ENCODE measurements around the gene CES3.
A peak's percentile ranks its signal among the peaks of the same experiment; 100 is the strongest.
"Not testable (repeated sequence)": the region's sequence is repeated elsewhere in the genome, so short reads cannot be mapped to it uniquely, and the experiment has no call there.

The CES3 gene

GRCh38 chr16:66944054-66944441 lies 17.0 kb upstream of the CES3 start:
- in situ Hi-C loops (cut with HindIII; ENCODE audit: low sequenced_read_pairs), result no loop called here
- no peak for TF ChIP-seq CTCF (IDR thresholded peaks at IDR 0.05; ENCODE audit: low read depth, low read length)
- no peak for DNase-seq (ENCODE audit: low read depth, low spot score)
- H3K4me3 ChIP-seq (ENCODE audit: low read depth, low read length), result no peak overlapping the region

GRCh38 chr16:66944971-66945370 lies 16.1 kb upstream of the CES3 start:
- in situ Hi-C loops (cut with HindIII; ENCODE audit: low sequenced_read_pairs); H3K4me3 ChIP-seq (ENCODE audit: low read depth, low read length); DNase-seq (ENCODE audit: low read depth, low spot score): not testable (repeated sequence)

- in situ Hi-C loops (cut with HindIII; ENCODE audit: low sequenced_read_pairs), result no loop called here
- no peak for TF ChIP-seq CTCF (IDR thresholded peaks at IDR 0.05; ENCODE audit: low read depth, low read length)
- DNase-seq (ENCODE audit: low read depth, low spot score), result no peak
- H3K4me3 ChIP-seq (ENCODE audit: low read depth, low read length), result no peak overlapping the region
Measured at GRCh38 chr16:66945939-66946338, 15.1 kb upstream of the CES3 start.

- in situ Hi-C loops (cut with HindIII; ENCODE audit: low sequenced_read_pairs), result no loop called here
- no peak for TF ChIP-seq CTCF (IDR thresholded peaks at IDR 0.05; ENCODE audit: low read depth, low read length)
- H3K4me3 ChIP-seq (ENCODE audit: low read depth, low read length), result no peak overlapping the region
- DNase-seq (ENCODE audit: low read depth, low spot score), result no peak
Measured at GRCh38 chr16:66946541-66946940, 14.5 kb upstream of the CES3 start.

GRCh38 chr16:66946974-66947301 lies 14.1 kb upstream of the CES3 start:
- DNase-seq (ENCODE audit: low read depth, low spot score), result no peak
- in situ Hi-C loops (cut with HindIII; ENCODE audit: low sequenced_read_pairs), result no loop called here
- TF ChIP-seq CTCF (IDR thresholded peaks at IDR 0.05; ENCODE audit: low read depth, low read length), result no peak
- H3K4me3 ChIP-seq (ENCODE audit: low read depth, low read length), result no peak overlapping the region

GRCh38 chr16:66947302-66948065 lies 13.6 kb upstream of the CES3 start:
- peak; percentile 87 for TF ChIP-seq CTCF (IDR thresholded peaks at IDR 0.05; ENCODE audit: low read depth, low read length)
- in situ Hi-C loops (cut with HindIII; ENCODE audit: low sequenced_read_pairs), result no loop called here
- H3K4me3 ChIP-seq (ENCODE audit: low read depth, low read length), result peak overlapping the region; percentile 46
- DNase-seq (ENCODE audit: low read depth, low spot score), result peak; percentile 84

GRCh38 chr16:66948134-66948836 lies 12.8 kb upstream of the CES3 start:
- peak overlapping the region; percentile 46 for H3K4me3 ChIP-seq (ENCODE audit: low read depth, low read length)
- DNase-seq (ENCODE audit: low read depth, low spot score), result no peak
- in situ Hi-C loops (cut with HindIII; ENCODE audit: low sequenced_read_pairs), result no loop called here
- TF ChIP-seq CTCF (IDR thresholded peaks at IDR 0.05; ENCODE audit: low read depth, low read length), result no peak

Data from astrocyte of the spinal cord (primary cell).